GM18505 (cell line): ENCODE measurements around the gene PTK7.
A peak's percentile ranks its signal among the peaks of the same experiment; 100 is the strongest.

ENCODE experiments used
- ATAC-seq: cut with Tn5 transposase; IDR thresholded peaks from one replicate; pipeline ENCODE4 v1.9.1; 2021; ENCODE audit not compliant: unreplicated experiment
- POLR2A ChIP-seq: IDR thresholded peaks from 4 replicates; pipeline ENCODE4 v1.6.1; 2011; ENCODE audit warnings: borderline replicate concordance; ENCODE audit not compliant: insufficient read depth, insufficient read length; ENCODE audit errors: extremely low read depth

The PTK7 gene

GRCh38 chr6:43047998-43048397, 28.1 kb upstream of the PTK7 start:
- no peak for TF ChIP-seq POLR2A
- no peak for ATAC-seq

GRCh38 chr6:43050981-43051380, 25.1 kb upstream of the PTK7 start:
- TF ChIP-seq POLR2A: no peak
- ATAC-seq: no peak

GRCh38 chr6:43052225-43052841, 23.8 kb upstream of the PTK7 start:
- TF ChIP-seq POLR2A: no peak
- no peak for ATAC-seq

GRCh38 chr6:43052842-43053544, 23.1 kb upstream of the PTK7 start:
- ATAC-seq: peak; percentile 23
- TF ChIP-seq POLR2A: no peak

GRCh38 chr6:43053545-43054205, 22.4 kb upstream of the PTK7 start, which contains the start of gene CUL7:
Gene CUL7 (minus strand): TSS chr6:43053851. CDS start chr6:43052788, 1,063 bp downstream.
- ATAC-seq: peak; percentile 72
- TF ChIP-seq POLR2A: peak; percentile 91

GRCh38 chr6:43054206-43054943, 21.7 kb upstream of the PTK7 start:
- no peak for ATAC-seq
- no peak for TF ChIP-seq POLR2A

- ATAC-seq: no peak
- TF ChIP-seq POLR2A: no peak
Observed at GRCh38 chr6:43055966-43056365, 20.1 kb upstream of the PTK7 start.

GRCh38 chr6:43058531-43058930, 17.6 kb upstream of the PTK7 start:
- TF ChIP-seq POLR2A: no peak
- ATAC-seq: no peak

GRCh38 chr6:43059168-43060033, 16.7 kb upstream of the PTK7 start, which contains the start of the genes KLC4 and MRPL2:
Gene KLC4 (plus strand): TSS chr6:43059631. CDS start chr6:43061336, 1,705 bp downstream.
Gene MRPL2 (minus strand): TSS chr6:43059434. CDS start chr6:43059381, 53 bp downstream.
- ATAC-seq: peak; percentile 82
- TF ChIP-seq POLR2A: peak; percentile 89

- no peak for TF ChIP-seq POLR2A
Observed at GRCh38 chr6:43060034-43060754, 15.9 kb upstream of the PTK7 start.

GRCh38 chr6:43060755-43061633, 15.1 kb upstream of the PTK7 start:
- no peak for ATAC-seq
- no peak for TF ChIP-seq POLR2A

More at GRCh38 chr6:43060034-43060754, 15.9 kb upstream of the PTK7 start:
- ATAC-seq: no peak
